Measurements from ENCODE around the gene SCAPER. TPM values are rescaled to one million over a fixed set of nuclear protein-coding genes. Genes with fewer than 3 reads are reported as not detected.

The SCAPER gene
- total RNA-seq, 1 donor from 2014 or later = 5.3 TPM

DNA sequence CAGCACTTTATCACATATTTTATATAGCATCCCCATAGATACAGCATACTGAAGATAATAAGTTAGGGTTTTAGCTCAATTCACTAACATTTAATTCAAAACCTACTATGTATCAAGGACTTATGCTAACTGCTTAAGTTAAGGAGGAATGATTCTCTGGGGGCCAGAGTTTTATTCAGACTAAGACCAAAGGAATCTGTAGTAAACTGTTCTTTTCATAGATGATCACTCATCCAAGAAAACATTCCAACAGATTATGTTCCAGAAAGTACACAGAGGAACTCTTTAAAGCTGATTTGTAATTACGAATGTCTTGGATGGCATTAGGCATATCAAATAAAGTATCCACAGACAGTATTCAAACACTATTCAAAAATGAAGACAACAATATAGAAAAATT lies 226.4 kb downstream of the SCAPER start:
- DNase-seq (ENCODE audit: low read depth in 2 of 2) = no peak

DNA sequence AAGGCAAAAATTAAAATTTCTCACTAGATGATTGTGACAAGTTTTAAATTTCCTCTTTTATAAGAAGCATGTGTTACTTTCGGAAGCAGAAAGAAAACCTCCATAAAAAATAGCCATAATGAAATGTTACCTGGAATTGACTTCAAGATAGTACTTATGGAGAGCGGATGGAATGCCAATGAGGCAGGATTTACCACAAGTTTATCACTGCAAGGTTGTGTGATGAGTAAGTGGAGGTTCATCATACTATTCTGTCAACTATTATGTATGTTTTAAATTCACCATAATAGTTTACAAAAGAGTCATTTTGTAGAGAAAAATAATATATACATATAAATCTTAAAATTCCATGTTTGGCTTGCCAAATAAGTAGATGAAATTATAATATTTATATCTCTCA lies 230.3 kb downstream of the SCAPER start:
- no peak for DNase-seq (ENCODE audit: low read depth in 2 of 2)

DNA sequence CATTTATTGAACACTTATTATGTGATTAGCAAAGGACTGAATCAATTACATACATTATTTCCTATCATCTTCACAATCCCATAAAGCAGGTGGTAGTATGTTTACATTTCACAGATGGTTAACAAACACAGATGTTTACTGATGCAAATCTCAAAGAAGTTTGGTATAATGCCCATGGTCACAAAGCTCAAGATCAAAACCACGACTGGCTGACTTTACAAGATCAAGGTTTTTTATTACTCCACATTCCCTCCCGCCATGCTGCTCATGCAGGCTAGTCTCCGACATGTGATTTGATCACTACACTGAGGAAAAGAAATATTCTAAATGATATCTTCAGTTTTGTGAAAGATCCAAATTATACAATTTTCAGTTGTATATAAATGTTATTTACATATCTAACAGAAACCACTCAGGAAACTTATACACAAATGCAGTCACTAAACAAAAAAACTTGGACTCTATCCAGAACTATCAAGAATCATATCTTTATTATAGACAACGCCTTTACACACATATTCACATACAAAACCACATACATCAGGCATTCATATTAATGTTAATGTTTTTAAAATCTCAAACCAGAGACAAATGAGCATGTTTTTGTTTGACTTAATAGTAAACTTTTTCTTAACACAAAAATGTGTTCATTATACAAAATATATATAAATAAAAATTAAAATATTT lies 235.5 kb downstream of the SCAPER start:
- no peak for DNase-seq (ENCODE audit: low read depth in 2 of 2)

DNA sequence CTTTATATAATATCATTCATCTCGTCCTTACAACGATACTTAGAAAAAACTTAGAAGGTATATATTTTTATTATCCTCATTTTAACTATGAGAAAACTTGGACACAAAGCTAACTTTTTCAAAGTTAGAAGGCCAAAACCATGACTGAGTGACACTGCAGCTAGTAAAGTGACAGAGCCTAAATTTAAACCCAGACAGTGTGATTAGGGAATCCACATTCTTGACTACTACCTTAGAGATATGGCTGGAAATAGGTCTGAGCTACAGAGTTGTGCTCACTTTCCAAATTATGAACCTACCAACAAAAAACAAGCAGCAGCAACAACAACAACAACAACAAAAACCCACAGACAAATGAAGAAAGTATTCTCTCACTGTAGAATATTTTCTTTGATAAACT lies 236.2 kb downstream of the SCAPER start:
- DNase-seq (ENCODE audit: low read depth in 2 of 2) = no peak

DNA sequence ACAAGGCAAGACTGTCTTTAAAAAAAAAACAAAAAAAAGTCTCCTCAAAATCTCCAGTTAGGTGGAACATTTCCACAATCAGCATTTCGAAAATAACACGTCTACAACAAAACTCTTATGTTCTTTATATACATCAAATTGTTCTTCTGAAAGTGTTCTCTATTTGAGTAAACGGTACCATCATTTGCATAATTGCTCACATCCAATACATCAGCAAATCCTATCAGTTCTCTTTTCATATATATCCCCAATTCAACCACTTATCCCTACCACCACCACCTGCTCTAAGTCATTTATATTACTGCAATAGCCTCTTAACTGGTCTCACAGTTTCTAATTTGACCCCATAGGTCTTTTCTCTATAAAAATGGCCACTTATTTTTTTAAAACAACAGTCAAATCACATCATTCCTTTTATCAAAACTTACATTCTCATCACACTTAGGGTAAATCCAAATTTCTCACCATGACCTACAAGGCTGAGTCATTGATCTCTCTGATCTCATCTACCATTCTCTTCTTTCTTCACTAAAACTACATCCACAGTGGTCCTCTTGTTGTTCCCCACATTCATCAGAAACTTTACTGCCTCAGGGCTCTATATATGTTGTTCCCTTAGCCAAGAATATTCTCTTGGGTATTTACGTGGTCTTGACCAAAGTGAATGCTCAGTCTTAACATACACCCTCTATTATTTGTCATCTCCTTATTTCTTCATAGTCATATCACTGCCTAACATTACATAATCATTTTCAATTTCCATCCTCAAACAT lies 237.0 kb downstream of the SCAPER start:
- DNase-seq (ENCODE audit: low read depth in 2 of 2) = no peak

DNA sequence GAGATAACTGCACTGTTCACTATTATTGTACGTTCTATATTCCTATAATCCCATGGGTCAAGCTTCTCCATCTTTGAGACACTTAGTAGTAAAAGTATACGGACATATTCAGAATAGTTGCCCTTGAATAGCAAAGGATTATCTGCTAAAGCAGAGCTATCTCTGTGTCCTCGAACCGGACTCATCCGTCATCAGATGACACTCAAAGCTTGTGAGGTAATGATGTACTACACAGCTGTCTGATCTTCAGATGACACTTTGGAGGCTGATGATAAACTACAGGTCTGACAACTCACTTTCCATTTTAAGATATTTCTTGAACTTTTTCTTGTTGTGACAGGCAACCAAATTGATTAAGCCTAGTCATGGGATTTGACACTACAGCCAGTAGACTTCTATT lies 240.2 kb downstream of the SCAPER start:
- DNase-seq (ENCODE audit: low read depth in 2 of 2) = no peak

DNA sequence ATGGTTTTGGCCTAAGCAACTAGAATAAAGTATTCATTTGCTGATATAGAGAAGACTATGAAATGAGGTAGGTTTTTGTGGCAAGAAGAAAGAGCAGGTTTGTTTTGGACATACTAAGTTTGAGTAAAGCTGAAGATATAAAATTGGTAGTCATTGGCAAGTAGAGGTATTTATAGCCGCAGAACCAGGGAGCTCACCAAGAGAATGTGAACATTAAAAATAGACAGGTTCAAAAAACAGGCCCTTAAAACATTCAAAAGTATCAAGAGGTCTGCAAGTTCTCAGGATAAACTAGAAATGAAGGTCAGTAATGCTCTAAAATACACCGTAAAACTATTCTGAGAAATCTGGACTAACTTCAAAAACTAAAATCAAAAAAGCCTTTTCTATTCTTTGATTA lies 240.7 kb downstream of the SCAPER start:
- no peak for DNase-seq (ENCODE audit: low read depth in 2 of 2)

DNA sequence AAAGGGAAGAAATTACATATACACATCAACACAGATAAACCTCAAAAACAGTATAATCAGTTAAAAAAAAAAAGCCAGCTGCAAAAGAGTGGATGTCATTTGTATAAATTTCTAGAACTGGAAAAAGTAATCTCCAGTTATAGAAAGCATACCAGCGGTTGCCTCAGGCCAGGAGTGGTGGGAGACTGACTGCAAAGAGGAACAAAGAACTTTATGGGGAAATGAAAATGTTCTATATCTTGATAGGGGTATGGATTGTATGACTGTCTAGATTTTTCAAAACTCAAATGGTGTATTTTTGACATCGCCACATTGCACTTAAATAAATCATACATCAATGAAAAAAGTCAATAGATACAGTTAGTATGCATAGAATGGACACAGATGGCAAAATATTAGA lies 241.6 kb downstream of the SCAPER start:
- no peak for DNase-seq (ENCODE audit: low read depth in 2 of 2)

DNA sequence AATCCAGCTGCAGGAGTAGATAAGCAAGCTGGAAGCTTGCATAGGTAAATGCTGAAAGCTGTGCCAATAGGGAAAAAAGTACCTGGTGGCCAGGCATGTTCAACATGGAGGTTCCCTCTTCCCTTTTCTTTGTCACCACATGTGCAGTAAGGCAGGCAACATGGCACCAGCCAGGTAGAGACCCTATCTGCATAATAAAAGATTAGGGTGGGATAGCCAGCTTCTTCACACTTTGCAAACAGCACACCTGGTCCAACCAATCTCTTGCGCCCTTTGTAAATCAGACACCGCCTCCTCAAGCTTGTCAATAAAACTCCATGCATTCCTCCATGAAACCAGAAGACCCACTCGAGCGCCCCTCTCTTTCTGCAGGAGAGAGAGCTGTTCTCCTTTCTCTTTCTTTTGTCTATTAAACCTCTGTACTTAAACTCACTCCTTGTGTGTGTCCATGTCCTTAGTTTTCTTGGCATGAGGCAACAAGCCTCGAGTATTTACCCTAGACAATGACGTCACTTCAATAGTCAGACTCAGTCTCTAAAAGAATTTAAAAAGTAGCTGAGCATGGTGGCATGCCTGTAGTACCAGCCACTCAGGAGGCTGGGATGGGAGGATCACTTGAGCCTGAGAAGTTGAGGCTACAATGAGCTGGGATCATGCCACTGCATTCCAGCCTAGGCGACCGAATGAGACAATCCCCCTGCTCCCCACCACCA lies 256.3 kb downstream of the SCAPER start:
- DNase-seq (ENCODE audit: low read depth in 2 of 2) = no peak

DNA sequence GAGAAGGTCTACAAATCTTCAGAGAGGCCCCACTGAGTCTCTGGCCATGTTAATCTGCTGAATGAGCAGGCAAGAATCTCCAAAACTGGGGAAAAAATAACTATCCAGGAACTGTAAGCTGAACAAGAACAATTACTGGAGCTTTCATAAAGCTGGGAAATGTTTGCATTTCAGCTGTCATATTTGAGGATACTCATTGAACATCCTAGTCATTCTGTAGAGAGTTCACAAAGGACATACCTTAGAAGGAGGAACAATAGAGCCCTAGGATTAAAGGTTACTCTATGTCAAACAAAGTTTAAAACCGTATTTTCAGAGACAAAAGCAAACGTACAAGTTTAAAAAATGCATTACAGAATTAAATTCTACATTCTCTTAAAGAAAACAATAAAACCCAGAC lies 257.5 kb downstream of the SCAPER start:
- no peak for DNase-seq (ENCODE audit: low read depth in 2 of 2)

DNA sequence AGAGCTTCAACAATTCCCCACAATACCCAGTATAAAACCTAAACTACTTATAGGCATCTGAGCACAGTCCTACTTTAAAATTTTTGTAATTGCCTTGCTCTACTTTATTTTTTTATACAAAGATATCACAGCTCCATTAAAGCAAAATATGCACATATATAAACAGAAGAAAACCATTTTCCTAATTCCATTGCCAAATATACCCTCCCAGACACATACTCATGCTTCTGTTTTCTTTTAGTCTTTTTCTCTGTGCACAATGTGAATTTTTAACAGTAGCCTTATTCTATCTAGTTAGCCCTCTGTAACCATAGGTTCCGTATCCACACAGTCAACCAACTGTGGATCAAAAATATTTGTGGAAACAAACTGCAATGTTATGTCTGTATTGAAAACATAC lies 260.5 kb downstream of the SCAPER start:
- no peak for DNase-seq (ENCODE audit: low read depth in 2 of 2)

DNA sequence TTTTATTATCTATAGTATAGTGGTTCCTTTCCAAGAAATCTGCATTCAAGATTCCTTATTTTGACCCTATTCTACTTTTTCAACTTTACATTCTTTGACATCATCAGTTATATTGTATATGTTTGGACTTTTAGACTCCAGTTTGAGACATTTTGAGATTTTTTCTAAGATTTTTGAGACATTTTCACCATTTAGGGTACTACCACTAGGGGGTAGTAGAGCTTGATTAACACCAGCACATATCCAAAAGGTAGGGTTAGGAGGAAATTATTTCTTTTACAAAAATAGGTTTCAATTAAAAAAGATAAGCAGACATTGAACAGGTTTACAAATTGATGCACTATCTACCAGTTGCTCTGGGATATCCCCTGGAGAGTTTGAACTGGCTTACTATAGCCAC lies 262.5 kb downstream of the SCAPER start:
- DNase-seq (ENCODE audit: low read depth in 2 of 2) = peak in 1 of 2 donors; percentile 16

DNA sequence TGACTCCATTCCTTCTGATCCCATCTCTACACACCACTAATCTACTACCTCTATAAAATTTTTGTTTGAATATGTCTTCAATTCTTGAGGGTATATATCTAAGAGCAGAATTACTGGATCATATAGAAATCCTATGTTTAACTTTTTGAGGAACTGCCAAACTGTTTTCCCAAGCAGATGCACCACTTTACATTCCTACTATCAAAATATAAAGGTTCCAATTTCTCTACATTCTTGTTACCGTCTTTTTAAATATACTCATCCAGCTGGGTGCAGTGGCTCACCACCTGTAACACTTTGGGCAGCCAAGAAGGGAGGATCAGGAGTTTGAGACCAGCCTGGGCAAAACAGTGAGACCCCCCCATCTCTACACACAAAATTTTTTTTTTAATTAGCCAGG lies 268.0 kb downstream of the SCAPER start:
- DNase-seq (ENCODE audit: low read depth in 2 of 2) = no peak

DNA sequence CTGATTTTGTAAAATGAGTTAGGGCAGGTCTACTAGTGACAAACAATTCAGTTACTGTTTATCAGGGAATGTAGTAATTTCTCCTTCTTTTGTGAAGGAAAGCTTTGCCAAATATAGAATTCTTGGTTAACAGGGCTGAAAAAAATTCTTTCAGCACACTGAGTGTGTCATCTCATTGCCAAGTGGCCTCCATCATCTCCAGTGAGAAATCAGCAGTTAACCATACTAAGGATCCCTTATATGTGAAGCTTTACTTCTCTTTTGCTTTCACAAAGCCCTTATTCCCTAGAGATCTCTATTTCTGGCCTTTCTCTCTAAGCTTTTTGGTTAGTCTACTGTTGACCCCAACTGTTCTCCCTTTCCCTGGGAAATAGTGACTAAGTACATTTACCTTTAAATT lies 269.1 kb downstream of the SCAPER start:
- no peak for DNase-seq (ENCODE audit: low read depth in 2 of 2)

DNA sequence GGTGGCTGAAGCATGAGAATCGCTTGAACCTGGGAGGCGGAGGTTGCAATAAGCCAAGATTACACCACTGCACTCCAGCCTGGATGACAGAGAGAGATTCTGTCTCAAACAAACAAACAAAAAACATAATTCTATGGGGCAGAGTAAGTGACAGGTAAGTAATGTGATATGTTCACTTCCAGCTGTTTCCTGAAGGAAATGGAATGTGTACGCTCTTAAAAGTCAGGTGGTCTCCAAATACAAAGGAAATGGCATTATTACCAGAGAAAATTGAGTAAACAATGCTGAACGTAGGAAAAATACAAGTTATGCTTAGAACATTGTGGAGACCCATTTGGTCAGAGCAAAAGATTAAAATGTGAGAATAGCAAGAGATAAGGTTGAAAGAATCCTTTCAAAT lies 278.5 kb downstream of the SCAPER start:
- peak; percentile 63 to 71 for DNase-seq (ENCODE audit: low read depth in 2 of 2)

DNA sequence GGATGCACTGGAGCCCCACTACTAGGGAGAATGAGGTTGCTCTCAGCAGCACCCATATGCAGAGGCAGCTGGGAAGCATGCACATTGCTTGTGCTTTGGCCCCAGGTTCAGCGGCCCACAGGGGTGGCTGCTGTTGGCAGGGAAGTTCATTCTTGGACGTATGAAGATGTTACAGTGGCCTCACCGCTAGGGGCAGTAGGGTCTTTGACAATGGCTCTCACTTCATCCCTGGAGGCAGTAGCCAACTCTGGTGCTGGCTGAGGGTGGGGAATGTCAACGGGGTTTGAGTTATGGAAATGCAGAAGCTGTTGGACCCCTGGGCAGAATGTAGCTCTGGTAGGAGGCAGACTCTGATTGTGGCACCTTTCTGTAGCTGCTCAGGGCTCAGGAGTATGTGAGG lies 279.9 kb downstream of the SCAPER start:
- DNase-seq (ENCODE audit: low read depth in 2 of 2) = no peak

DNA sequence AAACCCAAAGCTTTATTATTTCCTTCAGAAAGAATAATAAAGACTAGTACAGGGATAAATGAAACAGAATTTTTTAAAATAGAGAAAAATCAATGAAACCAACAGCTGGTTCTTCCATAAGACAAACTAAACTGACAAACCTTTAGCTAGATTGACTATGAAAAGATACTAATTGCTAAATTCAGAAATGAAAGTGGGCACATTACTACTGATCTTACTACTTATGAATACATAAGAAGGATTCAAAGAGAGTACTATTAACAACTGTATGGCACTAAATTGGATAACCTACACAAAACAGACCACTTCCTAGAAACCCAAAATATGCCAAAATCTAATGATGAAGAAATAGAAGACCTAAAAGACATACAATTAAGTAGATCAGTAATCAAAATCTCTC lies 290.4 kb downstream of the SCAPER start:
- DNase-seq (ENCODE audit: low read depth in 2 of 2) = no peak

DNA sequence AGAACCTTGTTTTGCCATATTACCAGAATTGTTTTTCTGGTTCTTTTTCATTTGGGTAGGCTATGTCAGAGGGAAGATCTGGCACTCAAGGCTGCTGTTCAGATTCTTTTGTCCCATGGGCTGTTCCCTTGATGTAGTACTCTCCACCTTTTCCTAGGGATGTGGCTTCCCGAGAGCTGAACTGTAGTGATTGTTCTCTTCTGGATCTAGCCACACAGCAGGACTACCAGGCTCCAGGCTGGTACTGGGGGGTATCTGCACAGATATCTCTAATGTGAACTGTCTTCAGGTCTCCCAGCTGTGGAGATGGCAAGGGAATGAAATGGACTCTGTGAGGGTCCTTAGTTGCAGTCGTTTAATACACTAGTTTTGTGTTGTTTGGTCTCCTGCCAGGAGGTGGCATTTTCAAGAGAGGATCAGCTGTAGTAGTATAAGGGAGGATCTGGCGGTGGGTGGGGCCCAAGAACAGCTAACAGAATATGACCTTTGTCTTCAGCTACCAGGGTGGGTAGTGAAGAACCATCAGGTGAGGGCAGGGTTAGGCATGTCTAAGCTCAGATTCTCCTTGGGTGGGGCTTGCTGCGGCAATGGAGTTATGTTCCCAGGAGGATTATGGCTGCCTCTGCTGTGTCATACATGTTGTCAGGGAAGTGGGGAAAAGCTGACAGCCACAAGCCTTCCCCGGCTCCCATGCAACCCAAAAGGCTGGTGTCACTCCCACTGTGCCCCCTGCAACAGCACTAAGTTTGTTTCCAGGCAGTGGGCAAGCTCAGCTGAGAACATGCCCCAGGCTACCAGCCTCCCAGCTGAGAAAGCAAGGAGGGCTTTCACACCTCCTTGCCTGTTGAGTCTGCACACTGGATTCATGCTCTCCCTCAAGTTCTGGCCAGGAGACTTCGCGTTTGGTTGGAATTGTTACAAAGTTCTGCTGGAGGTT lies 316.1 kb downstream of the SCAPER start:
- DNase-seq (ENCODE audit: low read depth in 2 of 2) = no peak

DNA sequence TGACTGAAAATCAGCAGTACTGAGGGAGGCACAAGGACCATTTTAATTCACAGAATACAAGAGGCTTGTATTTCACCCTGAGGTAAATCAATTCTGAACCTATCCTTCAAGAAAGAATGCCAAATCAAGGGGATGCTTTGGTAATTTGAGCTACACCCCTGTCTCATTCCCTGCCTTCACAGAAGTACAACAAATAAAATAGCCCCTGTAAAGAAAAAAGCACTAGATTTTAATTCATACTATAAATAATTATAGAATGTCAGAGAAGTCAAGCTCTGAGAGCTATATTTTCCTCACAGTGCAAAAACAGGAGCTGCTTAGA lies 319.6 kb downstream of the SCAPER start:
- no peak for DNase-seq (ENCODE audit: low read depth in 2 of 2)

DNA sequence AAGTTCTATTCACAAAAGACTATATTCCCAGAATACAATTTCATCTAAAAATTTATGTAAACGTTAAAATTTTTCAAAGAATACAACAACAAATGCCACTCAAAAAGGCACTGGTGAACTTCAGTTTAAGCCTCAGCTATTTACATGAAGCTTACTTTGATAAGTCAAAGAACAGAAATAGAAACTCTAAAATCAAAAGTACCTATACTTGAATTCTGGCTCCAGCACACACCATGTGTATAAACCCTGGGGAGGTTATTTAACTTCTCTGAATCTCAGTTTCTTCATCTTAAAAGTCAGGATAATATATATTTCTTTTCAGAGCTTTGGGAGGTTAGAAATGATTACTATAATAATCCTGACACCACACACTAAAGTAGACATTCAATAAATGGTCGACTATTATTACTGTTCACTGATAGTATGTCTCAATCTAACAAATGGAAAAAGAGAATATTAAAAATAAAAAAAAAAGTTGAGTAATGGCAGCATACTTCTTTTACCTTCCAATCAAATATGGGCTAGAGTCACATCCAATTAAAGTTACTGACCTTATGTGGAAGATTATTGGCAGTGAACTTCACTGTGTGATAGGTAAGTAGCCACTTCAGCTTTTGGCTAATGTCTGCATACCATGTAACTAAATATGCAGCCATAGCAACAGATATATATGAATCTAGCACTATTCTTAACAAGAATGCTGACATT lies 320.1 kb downstream of the SCAPER start:
- DNase-seq (ENCODE audit: low read depth in 2 of 2) = no peak

DNA sequence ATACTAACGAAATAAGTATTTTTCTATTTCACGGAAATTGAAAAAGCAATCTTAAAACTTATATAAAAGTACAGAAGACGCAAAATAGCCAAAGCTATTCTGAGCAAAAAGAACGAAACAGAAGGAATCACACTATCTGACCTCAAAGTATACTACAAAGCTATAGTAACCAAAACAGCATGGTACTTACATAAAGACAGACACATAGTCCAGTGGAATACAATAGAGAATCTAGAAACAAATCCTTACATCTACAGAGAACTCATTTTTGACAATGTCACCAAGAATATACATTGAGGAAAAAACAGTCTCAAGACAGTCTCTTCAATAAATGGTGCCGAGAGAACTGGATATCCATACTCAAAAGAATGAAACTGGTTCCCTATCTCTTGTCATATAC lies 322.6 kb downstream of the SCAPER start:
- DNase-seq (ENCODE audit: low read depth in 2 of 2) = no peak

All from dermis microvascular lymphatic vessel endothelial cell (primary cell).